Tibial artery (tissue), 4 donors: ENCODE results near the gene TRMT2B.
"Not testable (repeated sequence)": the region's sequence is repeated elsewhere in the genome, so short reads cannot be mapped to it uniquely, and the experiment has no call there.

ENCODE experiments used
- DNase-seq, 2 donors: peaks; one replicate each; pipeline ENCODE4 v3.0.0-alpha.2; 2019
- H3K27ac ChIP-seq, 2 donors: fragments of 200-600 bp; sonication (generic) in 1 of 2; 1 replicate in 1 of 2; 2 replicates in 1 of 2; pipeline ENCODE4 v1.5.1; 2018 to 2019; ENCODE audit warnings: mild to moderate bottlenecking in 1 of 2
- H3K27me3 ChIP-seq, 2 donors: fragments of 200-600 bp; sonication (generic) in 1 of 2; one replicate each; pipeline versions ENCODE4 v1.5.1 to v1.6.0; 2016 to 2019
- H3K36me3 ChIP-seq, 3 donors: fragments of 200-600 bp; sonication (generic) in 2 of 3; one replicate each; pipeline ENCODE4 v1.5.1; 2016 to 2019; ENCODE audit warnings: mild to moderate bottlenecking in 2 of 3
- H3K4me1 ChIP-seq, 4 donors: fragments of 200-600 bp; sonication (generic) in 2 of 4; 1 replicate in 3 of 4; 2 replicates in 1 of 4; pipeline ENCODE4 v1.5.1; 2016 to 2019
- H3K4me3 ChIP-seq, 2 donors: fragments of 200-600 bp; sonication (generic) in 1 of 2; 1 replicate in 1 of 2; 2 replicates in 1 of 2; pipeline ENCODE4 v1.5.1; 2018 to 2019; ENCODE audit warnings: mild to moderate bottlenecking in 2 of 2
- H3K9me3 ChIP-seq, 3 donors: fragments of 200-600 bp; sonication (generic) in 1 of 3; one replicate each; pipeline ENCODE4 v1.5.1; 2016 to 2019
- CTCF ChIP-seq, 2 experiments: fragments of 200-600 bp in 1 of 2; fragments of 450-650 bp in 1 of 2; IDR thresholded peaks; one replicate each; pipeline ENCODE4 v1.5.1; 2017 to 2019; ENCODE audit warnings: antibody characterized with exemption in 2 of 2, mild to moderate bottlenecking in 1 of 2, moderate library complexity in 1 of 2
- intact Hi-C: fragments of 100-400 bp; cut with DNase I; formaldehyde crosslinking; loops from one replicate; pipeline ENCODE4 v1.15.0; 2023; ENCODE audit warnings: low total_unique reads

The TRMT2B gene

GRCh38 chrX:101028562-101028961 lies 23.3 kb downstream of the TRMT2B start:
- no peak for DNase-seq
- no peak overlapping the region for H3K27ac ChIP-seq
- H3K4me1 ChIP-seq = no peaks in the 10 kb centered on the region
- no peak for TF ChIP-seq CTCF (IDR thresholded peaks at IDR 0.05)
- intact Hi-C loops = no loop called here
- peaks cover 0 to 27% (median 15%) of the 10 kb centered on the region in 3 donors for H3K36me3 ChIP-seq
- H3K27me3 ChIP-seq = no peaks in the 10 kb centered on the region
- no peaks in the 10 kb centered on the region for H3K9me3 ChIP-seq
- no peak overlapping the region for H3K4me3 ChIP-seq

GRCh38 chrX:101025126-101025525 lies 26.8 kb downstream of the TRMT2B start:
- Histone ChIP-seq H3K4me1 (no peaks in the 10 kb centered on the region), H3K36me3 (peaks cover 0 to 51% (median 36%) of the 10 kb centered on the region in 3 donors), H3K4me3 (no peak overlapping the region), H3K27me3 (no peaks in the 10 kb centered on the region), H3K27ac (no peak overlapping the region), H3K9me3 (no peaks in the 10 kb centered on the region)
- no peak for DNase-seq
- intact Hi-C loops = no loop called here
- TF ChIP-seq CTCF (IDR thresholded peaks at IDR 0.05) = no peak

GRCh38 chrX:101022020-101022419 lies 29.9 kb downstream of the TRMT2B start:
- intact Hi-C loops = no loop called here
- no peaks in the 10 kb centered on the region for H3K9me3 ChIP-seq
- no peak for DNase-seq
- H3K36me3 ChIP-seq = peaks cover 7 to 70% (median 55%) of the 10 kb centered on the region in 3 donors
- H3K4me1 ChIP-seq = no peaks in the 10 kb centered on the region
- no peak for TF ChIP-seq CTCF (IDR thresholded peaks at IDR 0.05)
- H3K27me3 ChIP-seq = no peaks in the 10 kb centered on the region
- no peak overlapping the region for H3K27ac ChIP-seq
- H3K4me3 ChIP-seq = no peak overlapping the region

GRCh38 chrX:101012031-101012430 lies 39.9 kb downstream of the TRMT2B start:
- H3K27me3 ChIP-seq, DNase-seq, H3K27ac ChIP-seq, H3K9me3 ChIP-seq, H3K4me1 ChIP-seq, H3K4me3 ChIP-seq, intact Hi-C loops: not testable (repeated sequence)
- H3K36me3 ChIP-seq = peaks cover 0 to 70% (median 43%) of the 10 kb centered on the region in 3 donors

- H3K36me3 ChIP-seq = peaks cover 0 to 47% (median 24%) of the 10 kb centered on the region in 3 donors
- no peak overlapping the region for H3K4me3 ChIP-seq
- intact Hi-C loops = no loop called here
- H3K4me1 ChIP-seq = no peaks in the 10 kb centered on the region
- TF ChIP-seq CTCF (IDR thresholded peaks at IDR 0.05) = no peak
- H3K27ac ChIP-seq = no peak overlapping the region
- no peaks in the 10 kb centered on the region for H3K9me3 ChIP-seq
- no peak for DNase-seq
- no peaks in the 10 kb centered on the region for H3K27me3 ChIP-seq
These were observed 42.8 kb downstream of the TRMT2B start for GRCh38 chrX:101009090-101009489.

GRCh38 chrX:100999451-100999850 lies 52.5 kb downstream of the TRMT2B start:
- no peaks in the 10 kb centered on the region for H3K27me3 ChIP-seq
- TF ChIP-seq CTCF (IDR thresholded peaks at IDR 0.05) = no peak
- H3K27ac ChIP-seq = no peak overlapping the region
- peaks cover 0 to 6% (median 0%) of the 10 kb centered on the region in 3 donors for H3K36me3 ChIP-seq
- no peaks in the 10 kb centered on the region for H3K9me3 ChIP-seq
- intact Hi-C loops = no loop called here
- no peak overlapping the region for H3K4me3 ChIP-seq
- no peaks in the 10 kb centered on the region for H3K4me1 ChIP-seq
- DNase-seq = no peak
